ENCODE results near the gene CEP85.

- TF ChIP-seq MAX (IDR thresholded peaks at IDR 0.05), result no peak
- no peak for TF ChIP-seq ZNF614 (CRISPR knock-in tag; IDR thresholded peaks at IDR 0.05; ENCODE audit: borderline replicate concordance)
- no peak for TF ChIP-seq CTCF (CRISPR knock-in tag; IDR thresholded peaks at IDR 0.05)
- no peak for TF ChIP-seq CHD2 (IDR thresholded peaks at IDR 0.05; ENCODE audit: low read depth, low read length)
- TF ChIP-seq SP1 (IDR thresholded peaks at IDR 0.05), result no peak
- no peak for TF ChIP-seq SP1 (CRISPR knock-in tag; IDR thresholded peaks at IDR 0.05)
These were observed 3.4 kb downstream of the CEP85 start for GRCh38 chr1:26237230-26237966.

Data from HepG2 (cell line).